ENCODE results near the gene PROM1. TPM values are rescaled to one million over a fixed set of nuclear protein-coding genes. Genes with fewer than 3 reads are reported as not detected.

Gene PROM1
- total and polyA plus RNA-seq, 9 of the 15 experiments (the other 6 are each of a cell fraction or from before 2014, with no cell fraction given), result 0.05 TPM; not detected in 8

- CTCF ChIA-PET (ENCODE audit: low intra/inter-chr PET ratio), result no interaction called here
- peaks cover 2 to 21% of the 10 kb centered on the region in 2 experiments; a peak in 4 of 5 replicates for H3K27me3 ChIP-seq (ENCODE audit: control insufficient read depth in 2 of 2, insufficient read depth in 2 of 2, low read length in 2 of 2)
- no peaks in the 10 kb centered on the region for H3K79me2 ChIP-seq (ENCODE audit: control insufficient read depth, insufficient read depth, low read length)
- no peak overlapping the region for H2AFZ ChIP-seq (ENCODE audit: low read depth, low read length)
- no peaks in the 10 kb centered on the region for H3K36me3 ChIP-seq (ENCODE audit: control insufficient read depth, insufficient read depth, low read length)
- H3K4me1 ChIP-seq (replicated peaks in 1 of 2; ENCODE audit: control insufficient read depth in 2 of 2, insufficient read depth in 2 of 2, low read length in 2 of 2), result no peaks in the 10 kb centered on the region
- no peak overlapping the region for H3K4me3 ChIP-seq
- 3% methylated on average over 5 of the region's 5 CpGs for WGBS (ENCODE audit: insufficient coverage, low coverage, missing lambda C conversion rate)
- H3K9me1 ChIP-seq (ENCODE audit: control insufficient read depth, insufficient read depth, low read length), result no peaks in the 10 kb centered on the region
- no TSS peak for BruUV-seq (replicated peaks)
- POLR2A ChIA-PET, result no interaction called here
- no peaks in the 10 kb centered on the region; the same call in 1 of the 2 replicates for H4K20me1 ChIP-seq (replicated peaks; ENCODE audit: control insufficient read depth, insufficient read depth, low read length)
- no peak overlapping the region for H3K4me2 ChIP-seq (ENCODE audit: insufficient read depth, low read length)
- no peak for ATAC-seq
- H3K27ac ChIP-seq (ENCODE audit: extremely low read depth, low read depth, low read length), result no peak overlapping the region
- in situ Hi-C loops (cut with MboI) (no loop called here), intact Hi-C loops (cut with micrococcal nuclease) (no loop called here)
- no peak for DNase-seq (ENCODE audit: extremely low read depth in 1 of 4, low spot score in 3 of 4)
- no peak overlapping the region for H3K9ac ChIP-seq (ENCODE audit: insufficient read depth in 1 of 2, low read depth in 2 of 2, low read length in 2 of 2)
- H3K9me3 ChIP-seq (replicated peaks; ENCODE audit: control insufficient read depth, insufficient read depth, low read depth, low read length), result no peaks in the 10 kb centered on the region
- no peak for FAIRE-seq
- TF ChIP-seq ZNF174 (CRISPR knock-in tag; IDR thresholded peaks at IDR 0.05) (no peak), BRCA1 (IDR thresholded peaks at IDR 0.05) (no peak), BRCA1 (CRISPR knock-in tag; IDR thresholded peaks at IDR 0.05) (no peak), HEY1 (CRISPR knock-in tag; IDR thresholded peaks at IDR 0.05; ENCODE audit: borderline replicate concordance) (no peak), POLR2AphosphoS2 (IDR thresholded peaks at IDR 0.05; ENCODE audit: low read length) (no peak), HES1 (IDR thresholded peaks at IDR 0.05; ENCODE audit: low read depth) (no peak), ELK3 (CRISPR knock-in tag; IDR thresholded peaks at IDR 0.05) (no peak), CBX8 (IDR thresholded peaks at IDR 0.05; ENCODE audit: borderline replicate concordance, extremely low read depth, low read depth, low read length, poor library complexity, severe bottlenecking) (no peak)
- TF ChIP-seq, protein P1, sequence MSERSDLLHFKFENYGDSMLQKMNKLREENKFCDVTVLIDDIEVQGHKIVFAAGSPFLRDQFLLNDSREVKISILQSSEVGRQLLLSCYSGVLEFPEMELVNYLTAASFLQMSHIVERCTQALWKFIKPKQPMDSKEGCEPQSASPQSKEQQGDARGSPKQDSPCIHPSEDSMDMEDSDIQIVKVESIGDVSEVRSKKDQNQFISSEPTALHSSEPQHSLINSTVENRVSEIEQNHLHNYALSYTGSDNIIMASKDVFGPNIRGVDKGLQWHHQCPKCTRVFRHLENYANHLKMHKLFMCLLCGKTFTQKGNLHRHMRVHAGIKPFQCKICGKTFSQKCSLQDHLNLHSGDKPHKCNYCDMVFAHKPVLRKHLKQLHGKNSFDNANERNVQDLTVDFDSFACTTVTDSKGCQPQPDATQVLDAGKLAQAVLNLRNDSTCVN (CRISPR knock-in tag; IDR thresholded peaks at IDR 0.05), result no peak
- TF ChIP-seq, protein P2, sequence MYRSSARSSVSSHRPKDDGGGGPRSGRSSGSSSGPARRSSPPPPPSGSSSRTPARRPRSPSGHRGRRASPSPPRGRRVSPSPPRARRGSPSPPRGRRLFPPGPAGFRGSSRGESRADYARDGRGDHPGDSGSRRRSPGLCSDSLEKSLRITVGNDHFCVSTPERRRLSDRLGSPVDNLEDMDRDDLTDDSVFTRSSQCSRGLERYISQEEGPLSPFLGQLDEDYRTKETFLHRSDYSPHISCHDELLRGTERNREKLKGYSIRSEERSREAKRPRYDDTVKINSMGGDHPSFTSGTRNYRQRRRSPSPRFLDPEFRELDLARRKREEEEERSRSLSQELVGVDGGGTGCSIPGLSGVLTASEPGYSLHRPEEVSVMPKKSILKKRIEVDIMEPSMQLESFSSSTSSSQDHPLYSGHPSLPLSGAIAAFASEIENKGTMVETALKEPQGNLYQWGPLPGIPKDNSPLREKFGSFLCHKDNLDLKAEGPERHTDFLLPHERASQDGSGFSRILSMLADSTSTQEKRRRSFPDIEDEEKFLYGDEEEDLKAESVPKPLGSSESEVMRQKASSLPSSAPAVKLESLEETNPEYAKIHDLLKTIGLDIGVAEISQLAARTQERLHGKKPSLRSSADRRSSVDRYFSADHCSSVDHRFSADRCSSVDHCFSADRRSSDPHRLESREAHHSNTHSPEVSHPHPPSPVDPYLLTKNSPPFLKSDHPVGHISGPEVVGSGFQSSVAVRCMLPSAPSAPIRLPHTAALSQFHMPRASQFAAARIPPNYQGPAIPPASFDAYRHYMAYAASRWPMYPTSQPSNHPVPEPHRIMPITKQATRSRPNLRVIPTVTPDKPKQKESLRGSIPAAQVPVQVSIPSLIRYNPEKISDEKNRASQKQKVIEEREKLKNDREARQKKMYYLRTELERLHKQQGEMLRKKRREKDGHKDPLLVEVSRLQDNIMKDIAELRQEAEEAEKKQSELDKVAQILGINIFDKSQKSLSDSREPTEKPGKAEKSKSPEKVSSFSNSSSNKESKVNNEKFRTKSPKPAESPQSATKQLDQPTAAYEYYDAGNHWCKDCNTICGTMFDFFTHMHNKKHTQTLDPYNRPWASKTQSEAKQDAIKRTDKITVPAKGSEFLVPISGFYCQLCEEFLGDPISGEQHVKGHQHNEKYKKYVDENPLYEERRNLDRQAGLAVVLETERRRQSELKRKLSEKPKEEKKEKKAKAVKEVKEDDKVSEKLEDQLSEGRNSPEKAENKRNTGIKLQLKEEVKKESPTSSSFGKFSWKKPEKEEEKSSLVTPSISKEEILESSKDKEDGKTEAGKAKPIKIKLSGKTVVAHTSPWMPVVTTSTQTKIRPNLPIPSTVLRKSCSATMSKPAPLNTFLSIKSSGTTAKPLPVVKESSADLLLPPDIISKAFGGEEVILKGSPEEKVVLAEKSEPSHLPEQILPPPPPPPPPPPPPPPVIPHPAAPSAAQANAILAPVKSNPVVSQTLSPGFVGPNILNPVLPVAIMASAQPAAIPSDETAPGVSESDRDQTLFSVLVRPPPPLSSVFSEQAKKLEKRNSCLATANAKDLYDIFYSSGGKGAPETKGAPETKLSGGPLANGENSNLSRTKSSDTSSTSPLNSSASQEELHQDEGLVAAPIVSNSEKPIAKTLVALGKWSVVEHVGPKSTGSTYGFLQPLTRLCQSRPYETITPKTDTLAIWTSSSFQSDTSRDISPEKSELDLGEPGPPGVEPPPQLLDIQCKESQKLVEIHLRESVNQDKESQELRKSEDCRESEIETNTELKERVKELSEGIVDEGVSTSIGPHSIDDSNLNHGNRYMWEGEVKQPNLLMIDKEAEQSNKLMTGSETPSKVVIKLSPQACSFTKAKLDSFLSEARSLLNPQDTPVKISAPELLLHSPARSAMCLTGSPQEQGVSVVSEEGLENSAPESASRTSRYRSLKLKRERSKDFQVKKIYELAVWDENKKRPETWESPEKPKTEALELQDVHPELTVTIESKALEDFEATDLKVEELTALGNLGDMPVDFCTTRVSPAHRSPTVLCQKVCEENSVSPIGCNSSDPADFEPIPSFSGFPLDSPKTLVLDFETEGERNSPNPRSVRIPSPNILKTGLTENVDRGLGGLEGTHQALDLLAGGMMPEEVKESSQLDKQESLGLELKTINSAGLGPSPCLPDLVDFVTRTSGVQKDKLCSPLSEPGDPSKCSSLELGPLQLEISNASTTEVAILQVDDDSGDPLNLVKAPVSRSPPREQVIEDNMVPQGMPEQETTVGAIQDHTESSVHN (IDR thresholded peaks at IDR 0.05; ENCODE audit: borderline replicate concordance in 1 of 2, low read depth in 1 of 2), result no peak
Observed at GRCh38 chr4:15931451-15932210, 152.2 kb downstream of the PROM1 start.

Data from K562 (cell line).